GM19372 (cell line): ENCODE measurements around the gene ADGRF3.
"Not testable (repeated sequence)": the region's sequence is repeated elsewhere in the genome, so short reads cannot be mapped to it uniquely, and the experiment has no call there.

ENCODE experiments used
- ATAC-seq: cut with Tn5 transposase; IDR thresholded peaks from one replicate; pipeline ENCODE4 v1.9.1; 2021; ENCODE audit warnings: mild to moderate bottlenecking, low read depth, moderate library complexity; ENCODE audit not compliant: unreplicated experiment

ADGRF3 gene

DNA sequence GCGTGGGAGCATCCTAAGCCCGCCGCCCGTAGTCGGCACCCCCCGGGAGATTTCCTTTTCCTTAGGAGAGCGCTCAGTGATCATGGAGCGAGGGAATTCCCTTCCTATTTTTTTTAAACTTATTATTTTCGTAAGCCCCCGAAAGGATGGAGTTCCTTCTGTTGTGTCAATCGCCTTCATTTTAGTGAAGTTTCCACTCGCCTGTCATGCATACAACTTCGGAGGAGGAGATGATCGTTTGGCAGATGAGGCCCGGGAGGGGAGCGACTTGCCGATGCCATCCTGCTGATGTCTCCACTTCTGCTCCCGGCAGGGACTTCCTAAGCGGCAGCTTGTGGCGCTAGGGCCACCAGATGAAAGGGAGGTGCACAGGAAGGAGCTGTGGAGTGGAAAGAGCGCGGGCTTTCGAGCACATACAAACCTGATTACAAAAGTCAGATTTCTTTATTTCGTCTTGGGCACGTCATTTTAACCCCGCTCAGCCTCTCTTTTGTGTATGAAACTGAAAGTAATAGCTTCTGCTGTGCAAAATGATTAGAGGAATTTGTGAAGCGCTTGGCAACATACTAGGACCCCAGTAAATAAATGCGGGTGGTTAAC is at the start of gene ADGRF3:
Gene ADGRF3, minus strand, starts transcription at position 336 of the 600 bp plus-strand sequence. CDS start 555 bp downstream, outside the sequence.
- no peak for ATAC-seq

- no peak for ATAC-seq
Measured at GRCh38 chr2:26395394-26395793, 48.8 kb upstream of the ADGRF3 start.

DNA sequence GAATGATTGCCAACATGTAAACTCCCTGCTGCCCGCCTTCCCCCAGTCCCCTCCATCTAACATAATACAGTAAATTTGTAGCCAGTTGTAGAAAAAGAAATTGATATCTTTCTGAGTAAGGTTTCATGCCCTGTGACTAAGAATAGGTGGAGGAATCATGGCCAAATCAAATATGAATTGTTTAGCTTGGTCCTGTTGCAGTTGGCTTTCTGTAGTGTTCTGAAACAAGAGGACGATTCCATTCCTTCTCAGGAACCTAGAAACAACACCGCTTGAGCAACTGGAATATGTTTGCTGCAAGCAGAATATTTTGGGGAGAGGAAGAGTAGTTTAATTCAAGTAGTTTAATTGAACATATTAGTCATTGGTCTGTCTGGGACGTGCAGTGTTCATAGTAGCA is 48.1 kb upstream of the ADGRF3 start:
- no peak for ATAC-seq

DNA sequence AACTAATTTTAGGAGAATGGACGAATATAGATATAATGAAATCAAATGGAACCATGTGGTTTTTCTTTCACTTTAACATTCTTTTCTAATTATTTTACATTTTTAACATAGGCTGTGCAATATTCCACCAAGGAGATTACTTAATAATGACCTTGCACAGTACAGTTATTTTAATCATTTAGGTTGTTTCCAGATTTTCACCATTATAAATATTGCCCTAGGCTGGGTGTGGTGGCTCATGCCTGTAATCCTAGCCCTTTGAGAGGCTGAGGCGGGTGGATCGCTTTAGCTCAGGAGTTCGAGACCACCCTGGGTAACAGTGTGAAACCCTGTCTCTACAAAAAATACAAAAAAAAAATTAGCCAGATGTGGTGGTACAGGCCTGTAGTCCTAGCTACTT is 40.6 kb upstream of the ADGRF3 start:
- ATAC-seq: no peak

GRCh38 chr2:26384597-26384996 is 38.0 kb upstream of the ADGRF3 start:
- ATAC-seq: no peak

- no peak for ATAC-seq
Measured at GRCh38 chr2:26384183-26384582, 37.6 kb upstream of the ADGRF3 start.

DNA sequence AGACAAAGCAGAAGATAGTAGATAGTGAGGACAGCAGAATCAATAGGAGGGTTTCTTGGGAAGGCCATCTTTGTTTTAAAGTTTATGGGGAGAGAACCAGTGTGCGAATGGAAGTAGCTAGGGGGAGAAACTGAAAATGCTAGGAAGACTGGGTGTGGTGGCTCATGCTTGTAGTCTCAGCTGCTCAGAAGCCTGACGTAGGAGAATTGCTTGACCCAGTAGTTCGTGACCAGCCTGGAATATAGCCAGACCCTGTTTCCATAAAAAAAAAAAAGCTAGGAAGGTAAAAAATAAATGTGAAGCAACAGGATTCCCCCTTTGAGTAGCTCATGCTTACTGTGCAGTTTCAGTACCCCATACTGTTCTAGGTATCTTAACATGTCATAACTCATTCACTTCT is 36.0 kb upstream of the ADGRF3 start:
- no peak for ATAC-seq

GRCh38 chr2:26380281-26380680 is 33.7 kb upstream of the ADGRF3 start:
- ATAC-seq: no peak

DNA sequence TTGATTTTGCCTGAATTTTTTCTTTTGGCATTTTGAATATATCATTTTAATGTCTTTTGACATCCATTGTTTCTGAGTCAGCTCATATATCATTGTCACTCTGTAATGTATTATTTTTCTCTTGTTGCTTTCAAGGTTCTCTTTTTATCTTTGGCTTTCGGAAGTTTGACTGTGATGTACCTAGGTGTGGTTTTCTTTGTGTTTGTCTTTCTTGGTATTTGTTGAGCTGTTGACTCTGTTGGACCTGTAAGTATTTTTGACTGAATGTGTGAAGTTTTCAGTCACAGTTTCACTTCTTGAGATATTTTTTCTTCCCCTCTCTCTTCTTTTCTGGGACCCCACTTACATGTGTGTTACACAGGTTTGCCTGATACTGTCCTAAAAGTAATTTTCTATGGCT is 30.2 kb upstream of the ADGRF3 start:
- no peak for ATAC-seq

DNA sequence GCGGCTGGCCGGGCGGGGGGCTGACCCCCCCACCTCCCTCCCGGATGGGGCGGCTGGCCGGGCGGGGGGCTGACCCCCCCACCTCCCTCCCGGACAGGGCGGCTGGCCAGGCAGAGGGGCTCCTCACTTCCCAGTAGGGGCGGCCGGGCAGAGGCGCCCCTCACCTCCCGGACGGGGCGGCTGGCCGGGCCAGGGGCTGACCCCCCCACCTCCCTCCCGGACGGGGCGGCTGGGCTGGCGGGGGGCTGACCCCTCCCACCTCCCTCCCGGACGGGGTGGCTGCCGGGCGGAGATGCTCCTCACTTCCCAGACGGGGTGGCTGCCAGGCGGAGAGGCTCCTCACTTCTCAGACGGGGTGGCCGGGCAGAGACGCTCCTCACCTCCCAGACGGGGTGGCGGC is 24.3 kb upstream of the ADGRF3 start:
- ATAC-seq: not testable (repeated sequence)

- not testable (repeated sequence) for ATAC-seq
Measured at GRCh38 chr2:26369664-26370063, 23.1 kb upstream of the ADGRF3 start.

GRCh38 chr2:26366957-26367356 is 20.4 kb upstream of the ADGRF3 start:
- ATAC-seq: no peak

DNA sequence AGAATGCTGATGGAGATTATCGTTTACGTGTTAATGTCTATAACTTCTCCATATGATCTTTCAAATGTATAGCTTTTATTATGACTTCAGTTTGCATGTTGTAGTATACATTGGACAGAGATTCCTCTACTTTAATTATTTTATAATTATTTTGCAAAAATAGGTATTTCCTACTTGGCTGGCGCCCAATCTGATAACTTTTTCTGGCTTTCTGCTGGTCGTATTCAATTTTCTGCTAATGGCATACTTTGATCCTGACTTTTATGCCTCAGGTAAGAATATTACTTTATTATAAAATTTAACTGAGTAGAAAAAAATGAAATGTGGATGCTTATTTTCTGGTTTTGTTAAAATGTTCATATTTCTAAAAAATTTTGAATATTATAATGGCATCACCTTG is 18.1 kb upstream of the ADGRF3 start:
- ATAC-seq: no peak

DNA sequence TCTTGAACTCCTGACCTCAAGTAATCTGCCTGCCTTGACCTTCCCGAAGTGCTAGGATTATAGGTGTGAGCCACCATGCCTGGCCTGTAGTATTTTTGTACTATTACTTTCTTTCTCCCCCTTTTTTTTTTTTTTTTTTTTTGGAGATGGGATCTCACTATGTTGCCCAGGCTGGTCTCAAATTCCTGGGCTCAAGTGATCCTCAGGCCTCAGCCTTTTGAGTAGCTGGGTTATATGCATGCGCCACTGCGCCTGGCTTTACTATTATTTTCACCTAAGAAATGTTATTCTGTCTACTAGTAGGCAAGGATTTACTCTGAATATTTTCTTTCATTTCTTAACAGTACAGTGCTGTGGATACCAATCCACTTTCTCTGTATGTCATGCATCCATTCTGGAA is 17.4 kb upstream of the ADGRF3 start:
- no peak for ATAC-seq

- ATAC-seq: no peak
Measured at GRCh38 chr2:26363323-26363722, 16.7 kb upstream of the ADGRF3 start.

GRCh38 chr2:26359886-26360473 is 13.4 kb upstream of the ADGRF3 start:
- no peak for ATAC-seq

DNA sequence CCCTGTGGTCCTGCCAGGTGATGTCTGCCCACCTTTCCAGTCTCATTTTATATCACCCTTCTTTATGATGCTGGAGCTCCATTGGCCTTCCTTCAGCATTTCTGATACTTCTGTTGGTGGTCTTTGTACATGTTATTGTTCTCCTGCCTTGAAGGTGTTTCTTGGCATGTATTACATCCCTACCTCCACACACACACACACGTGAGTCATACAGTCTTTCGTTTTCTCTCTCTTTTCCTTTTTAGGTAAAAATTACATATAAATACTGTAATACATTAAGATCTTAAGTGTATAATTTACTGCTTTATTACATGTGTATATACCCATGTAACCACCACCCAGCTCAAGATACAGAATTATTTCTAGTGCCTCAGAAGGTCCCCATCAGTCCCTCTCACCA is 10.2 kb upstream of the ADGRF3 start:
- no peak for ATAC-seq

GRCh38 chr2:26356111-26356510 is 9.5 kb upstream of the ADGRF3 start:
- ATAC-seq: no peak

GRCh38 chr2:26355038-26355995 is 8.7 kb upstream of the ADGRF3 start:
- no peak for ATAC-seq

- ATAC-seq: not testable (repeated sequence)
Measured at GRCh38 chr2:26354469-26354868, 7.9 kb upstream of the ADGRF3 start.

DNA sequence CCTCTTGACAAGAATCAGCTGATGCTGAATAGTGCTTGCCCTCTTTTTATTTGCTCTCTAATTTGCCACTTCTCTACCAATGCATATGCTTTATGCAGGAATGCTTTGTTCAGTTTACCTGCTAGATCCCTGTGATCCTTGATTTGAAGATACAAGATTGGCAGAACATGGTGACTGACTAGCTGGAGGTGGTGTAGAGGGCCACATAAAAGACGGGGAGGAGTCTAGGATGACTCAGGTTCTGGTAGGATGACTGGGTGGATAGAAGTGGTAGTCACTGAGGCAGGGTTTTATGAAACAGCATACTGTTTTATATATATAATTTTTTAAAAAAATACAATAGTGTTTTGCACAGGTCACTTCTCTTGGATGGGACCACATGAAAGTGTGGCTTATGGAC is 6.3 kb upstream of the ADGRF3 start:
- no peak for ATAC-seq
